Skin of body (tissue), 2 donors: Measurements from ENCODE around the gene AP3S2. TPM values are rescaled to one million over a fixed set of nuclear protein-coding genes. Genes with fewer than 3 reads are reported as not detected.
"Not testable (repeated sequence)": the region's sequence is repeated elsewhere in the genome, so short reads cannot be mapped to it uniquely, and the experiment has no call there.

Experiments
- DNase-seq: peaks from one replicate; lab custom pipeline; 2025; lab: John Stamatoyannopoulos, UW
- total RNA-seq: library from RNA; depleted of rRNA; stranded (reverse); fragments of >200 nt; gene quantifications from one replicate; pipeline ENCODE4 v1.2.3, GENCODE V29; 2014

Gene AP3S2
- total RNA-seq, 1 donor from 2014 or later: 34.5 TPM

GRCh38 chr15:89903858-89904130, 10.0 kb upstream of the AP3S2 start:
- no peak for DNase-seq

GRCh38 chr15:89903015-89903857, 9.4 kb upstream of the AP3S2 start:
- no peak for DNase-seq

GRCh38 chr15:89900849-89901248, 7.1 kb upstream of the AP3S2 start:
- DNase-seq: no peak

GRCh38 chr15:89899951-89900567, 6.3 kb upstream of the AP3S2 start:
- DNase-seq: no peak

- DNase-seq: no peak
Observed at GRCh38 chr15:89899295-89899945, 5.6 kb upstream of the AP3S2 start.

GRCh38 chr15:89898614-89899294, 5.0 kb upstream of the AP3S2 start:
- DNase-seq: no peak

GRCh38 chr15:89898146-89898545, 4.4 kb upstream of the AP3S2 start:
- no peak for DNase-seq

- no peak for DNase-seq
Observed at GRCh38 chr15:89893027-89893426, 767 bp downstream of the AP3S2 start.

GRCh38 chr15:89888214-89888804, 5.5 kb downstream of the AP3S2 start:
- no peak for DNase-seq

- no peak for DNase-seq
Observed at GRCh38 chr15:89885611-89886010, 8.2 kb downstream of the AP3S2 start.

GRCh38 chr15:89885179-89885578, 8.6 kb downstream of the AP3S2 start:
- DNase-seq: not testable (repeated sequence)

GRCh38 chr15:89883518-89883917, 10.3 kb downstream of the AP3S2 start:
- no peak for DNase-seq

GRCh38 chr15:89880727-89881126, 13.1 kb downstream of the AP3S2 start:
- no peak for DNase-seq

- DNase-seq: no peak
Observed at GRCh38 chr15:89878323-89878722, 15.5 kb downstream of the AP3S2 start.

- DNase-seq: no peak
Observed at GRCh38 chr15:89877083-89877425, 16.7 kb downstream of the AP3S2 start.

GRCh38 chr15:89876396-89877082, 17.3 kb downstream of the AP3S2 start:
- no peak for DNase-seq

GRCh38 chr15:89875741-89876140, 18.1 kb downstream of the AP3S2 start:
- no peak for DNase-seq

- DNase-seq: peak; percentile 55
Observed at GRCh38 chr15:89874926-89875564, 18.7 kb downstream of the AP3S2 start.

GRCh38 chr15:89870688-89871288, 23.0 kb downstream of the AP3S2 start:
- no peak for DNase-seq

- no peak for DNase-seq
Observed at GRCh38 chr15:89870006-89870405, 23.8 kb downstream of the AP3S2 start.
